T-helper 2 cell (primary cell): ENCODE data around the gene PEDS1.
A peak's percentile ranks its signal among the peaks of the same experiment; 100 is the strongest.
"Not testable (repeated sequence)": the region's sequence is repeated elsewhere in the genome, so short reads cannot be mapped to it uniquely, and the experiment has no call there.

Experiments used
- DNase-seq, 5 experiments: peaks; one replicate each; pipeline versions ENCODE4 v3.0.0 to v3.0.0-alpha.2; 2012 to 2022

Gene PEDS1

GRCh38 chr20:50163570-50164317 lies 10.2 kb upstream of the PEDS1 start:
- DNase-seq = no peak

GRCh38 chr20:50161494-50161893 lies 8.0 kb upstream of the PEDS1 start:
- not testable (repeated sequence) for DNase-seq

- no peak for DNase-seq
These were observed 397 bp downstream of the PEDS1 start for GRCh38 chr20:50153153-50153499.

GRCh38 chr20:50152394-50153152 lies 950 bp downstream of the PEDS1 start:
- no peak for DNase-seq

- DNase-seq = no peak
These were observed 2.3 kb downstream of the PEDS1 start for GRCh38 chr20:50151034-50151743.

- no peak for DNase-seq
These were observed 3.9 kb downstream of the PEDS1 start for GRCh38 chr20:50149481-50150254.

GRCh38 chr20:50146732-50147662 lies 6.5 kb downstream of the PEDS1 start:
- DNase-seq = peak; percentile 40 to 94 (median 66)

- no peak for DNase-seq
These were observed 7.3 kb downstream of the PEDS1 start for GRCh38 chr20:50146214-50146613.

GRCh38 chr20:50145566-50145965 lies 8.0 kb downstream of the PEDS1 start:
- DNase-seq = no peak

- no peak for DNase-seq
These were observed 9.2 kb downstream of the PEDS1 start for GRCh38 chr20:50144362-50144761.

- DNase-seq = no peak
These were observed 10.7 kb downstream of the PEDS1 start for GRCh38 chr20:50142812-50143211.

GRCh38 chr20:50141811-50142561 lies 11.5 kb downstream of the PEDS1 start:
- DNase-seq = no peak

GRCh38 chr20:50141018-50141675 lies 12.4 kb downstream of the PEDS1 start:
- DNase-seq = no peak

- DNase-seq = no peak
These were observed 13.1 kb downstream of the PEDS1 start for GRCh38 chr20:50140339-50140859.

- DNase-seq = no peak
These were observed 14.8 kb downstream of the PEDS1 start for GRCh38 chr20:50138479-50139393.

- DNase-seq = no peak
These were observed 15.4 kb downstream of the PEDS1 start for GRCh38 chr20:50138120-50138478.

GRCh38 chr20:50137702-50138101 lies 15.8 kb downstream of the PEDS1 start:
- DNase-seq = not testable (repeated sequence)

GRCh38 chr20:50136822-50137599 lies 16.5 kb downstream of the PEDS1 start:
- no peak for DNase-seq
